DMS153 treated with DMSO at 0.1 percent for 48 hours (cell line): Measurements from ENCODE around the gene CRADD.

Source experiments
- DNase-seq: peaks from one replicate; lab custom pipeline; 2025; ENCODE audit not compliant: unreplicated experiment; lab: John Stamatoyannopoulos, UW

CRADD gene

GRCh38 chr12:93836620-93837260 lies 159.6 kb downstream of the CRADD start:
- no peak for DNase-seq

GRCh38 chr12:93838193-93838592 lies 161.0 kb downstream of the CRADD start:
- no peak for DNase-seq

GRCh38 chr12:93839064-93839463 lies 161.9 kb downstream of the CRADD start:
- no peak for DNase-seq

- DNase-seq: no peak
Observed at GRCh38 chr12:93841671-93842070, 164.5 kb downstream of the CRADD start.

- no peak for DNase-seq
Observed at GRCh38 chr12:93844164-93844784, 167.1 kb downstream of the CRADD start.

- no peak for DNase-seq
Observed at GRCh38 chr12:93846936-93847516, 169.9 kb downstream of the CRADD start.

GRCh38 chr12:93847517-93848474 lies 170.6 kb downstream of the CRADD start:
- DNase-seq: no peak

- no peak for DNase-seq
Observed at GRCh38 chr12:93848523-93849101, 171.4 kb downstream of the CRADD start.

GRCh38 chr12:93849946-93850345 lies 172.8 kb downstream of the CRADD start:
- DNase-seq: no peak

GRCh38 chr12:93850481-93851256 lies 173.5 kb downstream of the CRADD start:
- DNase-seq: no peak

GRCh38 chr12:93851257-93851671 lies 174.1 kb downstream of the CRADD start:
- no peak for DNase-seq

- DNase-seq: no peak
Observed at GRCh38 chr12:93852173-93852591, 175.0 kb downstream of the CRADD start.

- DNase-seq: no peak
Observed at GRCh38 chr12:93853698-93854478, 176.7 kb downstream of the CRADD start.

GRCh38 chr12:93855261-93855660 lies 178.1 kb downstream of the CRADD start:
- DNase-seq: no peak

GRCh38 chr12:93856611-93857010 lies 179.4 kb downstream of the CRADD start:
- no peak for DNase-seq

GRCh38 chr12:93857279-93857938 lies 180.2 kb downstream of the CRADD start:
- DNase-seq: no peak

- no peak for DNase-seq
Observed at GRCh38 chr12:93857991-93858447, 180.8 kb downstream of the CRADD start.

- DNase-seq: no peak
Observed at GRCh38 chr12:93860668-93861373, 183.6 kb downstream of the CRADD start.
